ENCODE results near the gene PLXNA2. TPM values are rescaled to one million over a fixed set of nuclear protein-coding genes. Genes with fewer than 3 reads are reported as not detected.

The PLXNA2 gene
- total RNA-seq, 1 donor from 2014 or later = 1.7 TPM

DNA sequence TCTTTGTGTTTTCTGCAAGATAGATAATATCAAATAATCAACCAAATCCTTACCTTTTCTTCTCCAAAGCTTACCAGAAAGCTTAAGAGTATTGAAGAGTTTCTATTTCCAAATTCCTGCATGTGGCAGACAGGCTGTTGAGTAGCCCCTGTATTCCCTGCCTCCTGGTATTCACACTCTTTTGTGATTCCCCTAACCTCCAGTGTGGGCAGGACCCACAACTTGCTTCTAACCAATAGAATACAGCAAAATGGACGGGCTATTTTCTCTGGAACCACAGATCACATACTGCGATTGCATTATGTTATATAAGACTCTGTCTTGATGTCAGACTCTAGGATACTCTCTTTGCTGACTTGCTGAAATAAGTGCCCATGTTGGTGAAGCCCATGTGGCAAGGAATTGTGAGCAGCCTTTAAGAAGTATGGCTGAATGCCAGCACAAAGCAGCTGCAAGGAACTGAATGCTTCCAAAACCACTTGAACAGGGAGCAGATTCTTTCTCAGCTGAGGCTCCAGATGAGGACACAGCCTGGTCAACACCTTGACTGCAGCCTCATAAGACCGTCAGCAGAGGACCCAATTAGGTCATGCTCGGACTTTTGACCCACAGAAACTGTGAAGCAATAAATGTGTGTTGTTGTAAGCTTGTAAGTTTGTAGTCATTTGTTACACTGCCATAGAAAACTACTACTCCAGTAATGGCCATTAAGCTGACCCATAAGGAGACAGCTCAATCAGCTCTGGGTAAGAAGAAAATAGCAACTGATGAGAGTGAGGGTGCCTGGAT lies 47.9 kb upstream of the PLXNA2 start:
- Histone ChIP-seq H3K27ac (no peak overlapping the region), H3K79me2 (ENCODE audit: low read depth) (no peaks in the 10 kb centered on the region), H3K4me3 (no peak overlapping the region), H2AFZ (replicated peaks) (no peak overlapping the region), H3K27me3 (no peaks in the 10 kb centered on the region), H3F3A (ENCODE audit: low read depth) (no peaks in the 10 kb centered on the region), H3K9me3 (ENCODE audit: low read depth) (no peaks in the 10 kb centered on the region), H3K4me1 (peaks cover 21% of the 10 kb centered on the region), H3K9ac (no peak overlapping the region), H4K20me1 (ENCODE audit: low read depth) (no peaks in the 10 kb centered on the region), H3K36me3 (no peaks in the 10 kb centered on the region), H3K4me2 (no peak overlapping the region)
- H3K4me1 Mint-ChIP-seq = no peaks in the 10 kb centered on the region
- H3K27ac Mint-ChIP-seq = no peak overlapping the region
- H3K36me3 Mint-ChIP-seq = no peaks in the 10 kb centered on the region
- no peak overlapping the region for H3K4me3 Mint-ChIP-seq
- no peak for DNase-seq (ENCODE audit: low spot score)
- H3K27me3 Mint-ChIP-seq (ENCODE audit: insufficient read depth, low read depth) = peaks cover 2% of the 10 kb centered on the region
- H3K9me3 Mint-ChIP-seq = no peaks in the 10 kb centered on the region
- TF ChIP-seq EZH2 (IDR thresholded peaks at IDR 0.05) (no peak), EZH2phosphoT487 (IDR thresholded peaks at IDR 0.05) (no peak)
- TF ChIP-seq, protein P1, sequence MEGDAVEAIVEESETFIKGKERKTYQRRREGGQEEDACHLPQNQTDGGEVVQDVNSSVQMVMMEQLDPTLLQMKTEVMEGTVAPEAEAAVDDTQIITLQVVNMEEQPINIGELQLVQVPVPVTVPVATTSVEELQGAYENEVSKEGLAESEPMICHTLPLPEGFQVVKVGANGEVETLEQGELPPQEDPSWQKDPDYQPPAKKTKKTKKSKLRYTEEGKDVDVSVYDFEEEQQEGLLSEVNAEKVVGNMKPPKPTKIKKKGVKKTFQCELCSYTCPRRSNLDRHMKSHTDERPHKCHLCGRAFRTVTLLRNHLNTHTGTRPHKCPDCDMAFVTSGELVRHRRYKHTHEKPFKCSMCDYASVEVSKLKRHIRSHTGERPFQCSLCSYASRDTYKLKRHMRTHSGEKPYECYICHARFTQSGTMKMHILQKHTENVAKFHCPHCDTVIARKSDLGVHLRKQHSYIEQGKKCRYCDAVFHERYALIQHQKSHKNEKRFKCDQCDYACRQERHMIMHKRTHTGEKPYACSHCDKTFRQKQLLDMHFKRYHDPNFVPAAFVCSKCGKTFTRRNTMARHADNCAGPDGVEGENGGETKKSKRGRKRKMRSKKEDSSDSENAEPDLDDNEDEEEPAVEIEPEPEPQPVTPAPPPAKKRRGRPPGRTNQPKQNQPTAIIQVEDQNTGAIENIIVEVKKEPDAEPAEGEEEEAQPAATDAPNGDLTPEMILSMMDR (IDR thresholded peaks at IDR 0.05) = no peak

DNA sequence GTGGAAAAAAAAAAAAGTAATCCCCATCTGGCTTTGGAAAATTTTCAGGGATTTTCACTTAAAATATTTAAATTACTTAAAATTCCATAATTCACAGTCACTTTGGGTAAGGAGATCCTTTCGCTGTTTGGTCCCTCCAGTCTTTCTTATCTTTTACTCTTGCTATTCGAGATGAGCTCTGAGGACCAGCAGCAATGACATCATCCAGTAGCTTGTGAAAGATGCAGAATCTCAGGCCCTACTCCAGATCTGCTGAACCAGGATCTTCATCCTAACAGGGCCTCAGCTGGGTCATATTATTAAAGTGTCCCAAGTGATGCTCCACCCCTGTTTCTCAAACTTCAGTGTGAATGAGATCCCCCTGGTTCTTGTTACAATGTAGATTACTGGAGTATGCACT lies 46.9 kb upstream of the PLXNA2 start:
- Histone ChIP-seq H3K4me1 (peaks cover 21% of the 10 kb centered on the region), H3K79me2 (ENCODE audit: low read depth) (no peaks in the 10 kb centered on the region), H3K36me3 (no peaks in the 10 kb centered on the region), H3K9ac (no peak overlapping the region), H3F3A (ENCODE audit: low read depth) (no peaks in the 10 kb centered on the region), H3K9me3 (ENCODE audit: low read depth) (no peaks in the 10 kb centered on the region), H4K20me1 (ENCODE audit: low read depth) (no peaks in the 10 kb centered on the region), H3K4me3 (no peak overlapping the region), H3K4me2 (no peak overlapping the region), H2AFZ (replicated peaks) (no peak overlapping the region), H3K27me3 (no peaks in the 10 kb centered on the region), H3K27ac (no peak overlapping the region)
- Mint-ChIP-seq H3K27me3 (ENCODE audit: insufficient read depth, low read depth) (peaks cover 2% of the 10 kb centered on the region), H3K4me1 (no peaks in the 10 kb centered on the region), H3K27ac (no peak overlapping the region), H3K9me3 (no peaks in the 10 kb centered on the region), H3K36me3 (no peaks in the 10 kb centered on the region), H3K4me3 (no peak overlapping the region)
- DNase-seq (ENCODE audit: low spot score) = no peak
- TF ChIP-seq EZH2 (IDR thresholded peaks at IDR 0.05) = no peak
- TF ChIP-seq, protein P1 (IDR thresholded peaks at IDR 0.05) = no peak
- no peak for TF ChIP-seq EZH2phosphoT487 (IDR thresholded peaks at IDR 0.05)

DNA sequence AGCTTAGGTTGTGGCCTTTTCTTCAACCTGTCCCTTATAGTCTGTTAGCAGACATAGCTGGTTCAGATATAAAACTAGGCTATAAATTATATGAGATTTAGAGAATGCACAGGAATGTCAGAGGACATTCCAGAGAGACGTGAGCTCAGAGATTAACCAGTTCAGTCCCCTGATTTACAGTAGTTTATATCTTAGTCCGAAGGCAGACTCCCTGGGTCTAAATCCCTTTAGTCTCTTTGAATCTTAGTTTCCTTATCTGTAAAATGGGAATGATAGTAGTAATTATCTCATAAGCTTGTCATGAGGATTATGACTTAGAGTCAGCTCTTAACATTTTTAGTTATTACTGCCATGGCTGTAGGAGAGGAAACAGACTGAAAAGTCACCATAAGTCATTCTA lies 45.5 kb upstream of the PLXNA2 start:
- Histone ChIP-seq H3K4me2 (no peak overlapping the region), H3K9ac (no peak overlapping the region), H3K79me2 (ENCODE audit: low read depth) (no peaks in the 10 kb centered on the region), H3K4me3 (no peak overlapping the region), H3K9me3 (ENCODE audit: low read depth) (no peaks in the 10 kb centered on the region), H2AFZ (replicated peaks) (no peak overlapping the region), H3K4me1 (peaks cover 16% of the 10 kb centered on the region), H3K27me3 (no peaks in the 10 kb centered on the region), H3K36me3 (no peaks in the 10 kb centered on the region), H4K20me1 (ENCODE audit: low read depth) (no peaks in the 10 kb centered on the region), H3F3A (ENCODE audit: low read depth) (no peaks in the 10 kb centered on the region), H3K27ac (no peak overlapping the region)
- no peak overlapping the region for H3K27ac Mint-ChIP-seq
- H3K4me3 Mint-ChIP-seq = no peak overlapping the region
- no peaks in the 10 kb centered on the region for H3K9me3 Mint-ChIP-seq
- DNase-seq (ENCODE audit: low spot score) = no peak
- peaks cover 4% of the 10 kb centered on the region for H3K27me3 Mint-ChIP-seq (ENCODE audit: insufficient read depth, low read depth)
- no peak for TF ChIP-seq EZH2 (IDR thresholded peaks at IDR 0.05)
- TF ChIP-seq, protein P1 (IDR thresholded peaks at IDR 0.05) = no peak
- TF ChIP-seq EZH2phosphoT487 (IDR thresholded peaks at IDR 0.05) = no peak
- no peaks in the 10 kb centered on the region for H3K4me1 Mint-ChIP-seq
- no peaks in the 10 kb centered on the region for H3K36me3 Mint-ChIP-seq
